DMS 273 (cell line): ENCODE data around the gene KLHDC2.
"Not testable (repeated sequence)": the region's sequence is repeated elsewhere in the genome, so short reads cannot be mapped to it uniquely, and the experiment has no call there.

Experiments
- DNase-seq: peaks from one replicate; lab custom pipeline; 2025; ENCODE audit not compliant: unreplicated experiment; lab: John Stamatoyannopoulos, UW

Gene KLHDC2

DNA sequence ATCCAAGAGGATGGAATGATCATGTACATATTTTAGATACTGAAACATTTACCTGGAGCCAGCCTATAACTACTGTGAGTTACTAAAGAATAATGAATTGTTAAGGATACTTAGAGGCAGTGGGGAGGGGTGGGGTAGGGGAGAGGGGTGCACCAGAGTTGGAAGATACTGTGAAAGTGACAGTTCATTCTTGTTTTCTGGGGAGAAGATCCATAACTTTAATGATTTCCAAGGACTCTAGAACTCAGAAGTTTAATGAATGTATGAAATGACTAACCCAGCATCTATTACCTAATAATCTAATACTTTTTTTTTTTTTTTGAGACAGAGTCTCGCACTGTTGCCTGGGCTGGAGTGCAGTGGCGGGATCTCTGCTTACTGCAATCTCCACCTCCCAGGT lies 10.5 kb downstream of the KLHDC2 start:
- DNase-seq = no peak

DNA sequence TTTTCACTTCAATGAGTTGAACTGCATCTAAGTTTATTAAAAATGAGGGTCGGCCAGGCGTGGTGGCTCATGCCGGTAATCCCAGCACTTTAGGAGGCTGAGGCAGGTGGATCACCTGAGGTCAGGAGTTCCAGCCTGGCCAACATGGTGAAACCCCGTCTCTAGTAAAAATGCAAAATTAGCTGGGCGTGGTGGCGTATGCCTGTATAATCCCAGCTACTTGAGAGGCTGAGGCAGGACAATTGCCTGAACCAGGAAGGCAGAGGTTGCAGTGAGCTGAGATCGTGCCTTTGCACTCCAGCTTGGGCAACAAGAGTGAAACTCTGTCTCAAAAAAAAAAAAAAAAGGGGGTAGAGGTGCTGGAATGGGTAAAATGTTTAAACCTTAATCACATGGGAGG lies 13.1 kb downstream of the KLHDC2 start:
- not testable (repeated sequence) for DNase-seq

DNA sequence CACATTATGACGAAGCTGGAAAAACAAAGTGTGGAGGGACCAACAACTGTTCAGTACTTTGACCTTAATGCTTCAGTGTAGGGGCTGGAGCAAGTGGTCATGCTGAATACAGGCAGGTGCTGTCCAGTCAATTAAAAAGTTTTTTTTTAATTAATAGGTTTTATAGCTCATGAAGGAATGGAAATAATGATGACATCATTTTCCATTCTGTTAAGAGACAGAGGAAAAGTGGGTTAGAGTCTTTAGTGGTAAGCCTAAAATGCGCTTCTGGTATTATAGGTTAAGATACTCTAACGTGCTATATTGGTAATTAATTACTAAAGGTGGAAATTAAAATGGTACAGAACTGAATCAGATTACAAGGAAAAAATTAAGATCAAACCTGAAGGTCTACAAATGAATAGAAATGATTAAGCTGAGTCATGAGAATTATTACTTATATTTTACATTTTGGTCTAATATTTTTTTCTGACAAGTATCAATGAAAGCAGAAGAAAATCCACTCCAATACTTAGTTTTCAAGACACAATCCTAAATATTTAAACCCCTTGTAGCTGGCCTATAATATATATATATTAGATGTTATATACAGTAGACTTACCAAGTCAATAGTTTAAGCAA lies 15.6 kb downstream of the KLHDC2 start:
- DNase-seq = no peak

DNA sequence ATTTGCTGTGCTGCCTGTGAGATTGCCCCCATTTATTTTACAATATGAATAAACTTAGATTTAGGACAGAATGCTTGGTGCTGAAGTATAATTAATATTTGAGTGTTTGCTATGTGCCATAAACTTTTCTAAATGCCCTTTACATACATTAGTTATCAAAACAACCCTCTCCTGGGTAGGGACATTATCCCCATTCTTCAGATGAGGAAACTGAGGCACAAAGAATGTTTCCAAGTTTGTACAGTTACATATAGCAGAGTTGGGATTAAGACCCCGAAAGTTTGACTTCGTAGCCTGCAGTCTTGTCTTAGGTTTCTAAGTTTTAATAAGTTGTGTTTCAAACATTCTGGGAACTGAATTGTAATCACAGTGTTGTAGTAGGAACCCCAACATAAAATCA lies 18.4 kb downstream of the KLHDC2 start:
- DNase-seq = no peak

DNA sequence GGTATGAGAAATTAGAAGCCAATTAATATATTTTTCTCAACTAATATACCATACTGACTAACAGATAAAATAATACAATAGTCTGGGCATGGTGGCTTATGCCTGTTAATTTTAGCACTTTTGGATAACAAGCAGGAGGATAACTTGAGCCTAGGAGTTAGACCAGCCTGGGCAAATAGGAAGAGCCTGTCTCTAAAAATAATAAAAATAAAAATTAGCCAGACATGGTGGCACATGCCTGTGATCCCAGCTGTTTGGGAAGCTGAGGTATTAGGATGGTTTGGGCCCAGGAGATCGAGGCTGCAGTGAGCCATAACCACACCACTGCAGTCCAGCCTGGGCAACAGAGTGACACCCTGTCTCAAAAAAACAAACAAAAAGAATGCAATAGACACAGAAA lies 24.7 kb downstream of the KLHDC2 start:
- no peak for DNase-seq

DNA sequence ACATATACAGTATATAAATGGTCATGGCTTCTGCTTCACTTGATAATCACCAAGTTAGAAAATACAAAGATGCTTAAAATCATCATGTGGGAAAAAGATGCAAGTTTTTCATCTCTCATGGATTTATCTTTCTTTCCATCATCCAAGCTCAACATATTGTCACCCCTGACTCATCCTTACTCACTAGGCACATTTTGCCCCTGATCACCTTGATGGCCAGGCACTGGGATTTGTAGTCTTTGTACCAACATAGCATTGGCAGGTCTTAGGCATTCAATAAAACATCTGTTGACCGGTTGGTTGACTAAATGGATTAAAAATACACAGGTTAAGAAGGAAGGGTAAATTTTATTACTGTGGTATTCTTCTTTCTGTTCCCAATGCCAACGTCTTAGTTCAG lies 28.1 kb downstream of the KLHDC2 start:
- DNase-seq = no peak

DNA sequence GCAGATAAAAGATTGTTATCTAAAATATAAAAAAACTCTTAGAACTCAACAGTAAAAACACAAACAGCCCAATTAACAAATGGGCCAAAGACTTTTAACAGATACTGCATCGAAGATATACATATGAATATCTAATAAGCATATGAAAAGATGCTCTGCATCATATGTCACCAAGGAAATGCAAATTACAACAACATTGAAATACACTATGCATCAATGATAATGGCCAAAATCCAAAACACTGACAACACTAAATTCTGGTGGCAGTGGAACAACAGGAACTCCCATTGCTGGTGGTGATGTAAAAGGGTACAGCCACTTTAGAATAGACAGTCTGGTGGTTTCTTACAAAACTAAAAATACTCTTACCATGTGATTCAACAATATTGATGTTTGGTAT lies 40.8 kb downstream of the KLHDC2 start:
- no peak for DNase-seq

DNA sequence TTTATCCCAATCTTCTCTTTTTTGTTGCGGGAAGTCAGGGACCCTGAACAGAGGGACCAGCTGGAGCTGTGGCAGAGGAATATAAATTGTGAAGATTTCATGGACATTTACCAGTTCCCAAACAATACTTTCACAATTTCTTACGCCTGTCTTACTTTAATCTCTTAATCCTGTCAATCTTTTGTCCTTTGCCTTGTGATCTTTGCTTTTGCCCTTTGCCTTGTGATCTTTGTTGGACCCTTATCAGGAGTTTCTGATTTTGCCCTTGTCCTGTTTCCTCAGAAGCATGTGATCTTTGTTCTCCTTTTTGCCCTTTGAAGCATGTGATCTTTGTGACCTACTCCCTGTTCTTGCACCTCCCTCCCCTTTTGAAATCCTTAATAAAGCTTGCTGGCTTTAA lies 48.2 kb downstream of the KLHDC2 start:
- not testable (repeated sequence) for DNase-seq

DNA sequence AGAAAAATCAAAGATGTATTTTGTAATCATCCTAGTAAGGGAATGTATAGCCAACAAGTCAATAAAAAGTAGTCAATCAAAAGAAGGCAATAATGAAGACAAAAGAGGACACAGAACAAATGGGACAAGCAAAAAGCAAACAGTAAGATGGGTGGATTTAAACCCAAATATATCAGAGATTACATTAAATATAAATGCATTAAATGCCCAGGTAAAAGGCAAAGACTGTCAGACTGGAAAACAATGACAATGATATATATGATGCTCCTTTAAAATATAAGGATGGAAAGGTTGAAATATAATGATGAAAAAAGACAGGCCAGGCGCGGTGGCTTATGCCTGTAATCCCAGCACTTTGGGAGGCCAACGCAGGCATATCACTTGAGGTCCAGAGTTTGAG lies 48.9 kb downstream of the KLHDC2 start:
- DNase-seq = no peak

DNA sequence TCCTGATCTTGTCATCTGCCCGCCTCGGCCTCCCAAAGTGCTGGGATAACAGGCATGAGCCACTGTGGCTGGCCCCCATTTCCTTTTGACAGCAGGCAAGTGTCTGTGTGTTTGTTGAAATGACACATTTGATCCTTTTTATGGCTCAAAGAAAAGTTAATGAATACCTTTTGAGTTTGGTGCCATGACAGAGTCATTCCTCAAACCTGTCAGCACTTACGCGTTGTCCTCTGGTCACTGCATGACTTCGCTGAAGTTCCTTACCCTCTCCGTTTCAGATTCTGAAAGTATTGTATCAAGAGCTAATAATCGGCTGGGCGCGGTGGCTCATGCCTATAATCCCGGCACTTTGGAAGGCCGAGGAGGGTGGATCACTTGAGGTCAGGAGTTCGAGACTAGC lies 52.2 kb downstream of the KLHDC2 start:
- DNase-seq = no peak

DNA sequence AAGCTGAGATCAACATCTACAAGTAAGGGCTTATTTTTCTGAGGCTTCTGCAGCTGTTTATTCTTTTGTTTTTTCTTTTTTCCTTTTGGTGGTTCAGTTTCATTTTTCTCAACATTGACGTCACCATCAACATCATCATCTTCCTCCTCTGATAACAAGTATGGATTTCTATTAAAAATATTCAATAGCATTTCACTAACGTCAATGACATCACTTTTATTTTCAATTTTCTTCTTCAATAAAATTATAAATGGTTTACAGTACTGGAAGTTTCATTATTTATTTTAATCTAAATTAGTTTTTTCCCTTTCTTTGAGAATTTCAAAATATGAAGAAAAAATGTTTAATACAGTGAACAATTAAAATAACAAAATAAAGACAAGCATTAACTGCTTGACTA lies 60.7 kb downstream of the KLHDC2 start:
- no peak for DNase-seq
